GM12874 (cell line): ENCODE data around the gene KCNIP4.

Experiments
- TF ChIP-seq, protein P1 (sequence below): IDR thresholded peaks from 2 replicates; pipeline ENCODE4 v1.5.1; 2011; ENCODE audit warnings: low read depth, mild to moderate bottlenecking, control low read depth, low read length, moderate library complexity; ENCODE audit not compliant: insufficient read depth

Gene KCNIP4

DNA sequence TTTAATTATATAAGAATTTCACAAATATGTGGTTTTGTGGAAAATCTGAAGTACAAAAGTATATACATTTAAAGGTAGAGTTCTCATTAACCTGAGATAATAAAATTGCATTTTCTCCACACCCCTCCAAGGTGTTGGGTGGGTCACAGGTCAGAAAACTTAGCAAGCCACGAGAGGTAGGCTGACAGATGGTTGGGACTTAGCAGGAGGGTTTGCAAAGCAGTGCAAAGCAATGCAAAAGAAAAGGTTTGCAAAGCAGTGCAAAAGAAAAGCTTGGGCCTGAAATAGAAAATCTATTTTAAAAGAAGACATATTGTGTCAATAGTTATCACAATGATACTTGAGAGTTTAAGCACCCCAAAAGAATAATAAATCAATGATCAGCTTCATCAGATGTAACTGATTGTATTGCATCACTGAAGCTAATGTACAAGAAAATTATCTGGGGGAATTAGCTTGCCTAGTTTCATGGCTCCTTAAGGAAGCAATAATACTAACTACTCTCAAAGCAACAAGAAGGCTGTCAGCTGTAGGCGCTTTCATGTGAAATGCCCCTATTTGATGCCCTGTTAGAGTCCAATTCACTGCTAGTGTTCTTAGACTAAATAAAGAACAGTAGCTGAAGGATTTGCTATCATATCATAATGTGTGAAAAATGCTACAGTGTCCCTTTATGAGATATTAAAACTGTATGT, 319.5 kb downstream of the KCNIP4 start:
- TF ChIP-seq, protein P1, sequence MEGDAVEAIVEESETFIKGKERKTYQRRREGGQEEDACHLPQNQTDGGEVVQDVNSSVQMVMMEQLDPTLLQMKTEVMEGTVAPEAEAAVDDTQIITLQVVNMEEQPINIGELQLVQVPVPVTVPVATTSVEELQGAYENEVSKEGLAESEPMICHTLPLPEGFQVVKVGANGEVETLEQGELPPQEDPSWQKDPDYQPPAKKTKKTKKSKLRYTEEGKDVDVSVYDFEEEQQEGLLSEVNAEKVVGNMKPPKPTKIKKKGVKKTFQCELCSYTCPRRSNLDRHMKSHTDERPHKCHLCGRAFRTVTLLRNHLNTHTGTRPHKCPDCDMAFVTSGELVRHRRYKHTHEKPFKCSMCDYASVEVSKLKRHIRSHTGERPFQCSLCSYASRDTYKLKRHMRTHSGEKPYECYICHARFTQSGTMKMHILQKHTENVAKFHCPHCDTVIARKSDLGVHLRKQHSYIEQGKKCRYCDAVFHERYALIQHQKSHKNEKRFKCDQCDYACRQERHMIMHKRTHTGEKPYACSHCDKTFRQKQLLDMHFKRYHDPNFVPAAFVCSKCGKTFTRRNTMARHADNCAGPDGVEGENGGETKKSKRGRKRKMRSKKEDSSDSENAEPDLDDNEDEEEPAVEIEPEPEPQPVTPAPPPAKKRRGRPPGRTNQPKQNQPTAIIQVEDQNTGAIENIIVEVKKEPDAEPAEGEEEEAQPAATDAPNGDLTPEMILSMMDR: no peak

DNA sequence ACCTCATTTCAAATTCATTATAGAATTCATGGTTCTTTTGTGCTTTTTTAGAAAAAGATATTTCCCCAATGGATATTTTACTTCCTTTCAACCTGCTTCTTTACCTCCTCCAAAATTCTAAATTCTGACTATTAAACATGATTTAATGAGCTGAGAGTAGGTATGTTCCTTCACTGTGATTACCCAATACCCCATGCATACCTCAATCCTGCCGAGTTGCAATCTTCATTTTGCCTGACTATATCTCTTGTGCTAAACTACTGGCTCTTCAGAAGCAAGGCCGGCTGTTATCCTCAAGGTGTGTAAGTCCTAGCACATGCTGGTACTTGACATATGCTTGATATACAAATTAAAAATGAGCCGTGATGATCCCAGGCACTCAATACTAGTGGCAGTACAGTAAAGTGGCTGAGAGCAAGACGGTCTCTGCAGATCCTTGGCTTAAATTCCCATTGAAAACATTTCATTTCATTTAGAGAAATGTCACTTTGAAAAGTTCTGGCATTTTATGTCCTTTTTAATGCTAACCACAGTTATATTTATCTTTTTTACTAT, 320.4 kb downstream of the KCNIP4 start:
- TF ChIP-seq, protein P1: no peak

DNA sequence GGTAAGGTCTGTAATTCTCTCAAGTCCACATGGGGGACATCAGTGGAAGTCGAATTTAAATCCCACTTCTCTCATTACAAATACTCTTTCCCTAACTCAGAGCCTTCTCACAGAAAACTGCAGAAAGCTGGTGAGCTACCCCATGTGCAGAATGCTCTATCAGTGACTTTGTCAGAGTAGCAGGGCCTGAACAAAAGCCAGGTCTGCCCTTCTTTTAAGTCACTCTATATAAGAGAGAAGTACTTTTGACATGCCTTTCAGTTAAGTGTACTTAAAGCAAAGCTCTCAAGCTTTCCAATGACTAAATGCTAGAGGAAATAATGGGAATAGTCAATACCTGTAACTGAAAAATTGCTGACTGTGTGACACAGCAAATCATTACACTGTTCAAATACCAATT, 323.1 kb downstream of the KCNIP4 start:
- TF ChIP-seq, protein P1: no peak

DNA sequence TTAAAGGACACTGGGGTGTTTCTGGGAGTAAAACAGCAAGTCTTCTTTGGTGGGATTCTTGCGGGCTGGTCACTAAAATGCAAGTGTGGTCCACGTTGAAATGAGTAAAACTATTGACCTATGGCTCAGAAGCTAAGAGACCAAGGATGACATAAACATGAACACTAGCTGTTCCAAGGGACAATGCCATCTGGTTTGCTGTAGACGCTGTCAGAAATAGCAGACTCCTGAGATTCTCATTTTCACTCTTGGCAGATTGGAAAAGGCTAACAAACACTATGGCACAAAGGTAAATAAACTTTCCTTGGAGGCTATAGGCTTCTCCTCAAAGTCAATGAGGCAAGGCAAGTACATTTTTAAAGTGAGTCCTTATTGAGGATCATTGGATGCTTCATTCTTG, 343.6 kb downstream of the KCNIP4 start:
- TF ChIP-seq, protein P1: no peak

DNA sequence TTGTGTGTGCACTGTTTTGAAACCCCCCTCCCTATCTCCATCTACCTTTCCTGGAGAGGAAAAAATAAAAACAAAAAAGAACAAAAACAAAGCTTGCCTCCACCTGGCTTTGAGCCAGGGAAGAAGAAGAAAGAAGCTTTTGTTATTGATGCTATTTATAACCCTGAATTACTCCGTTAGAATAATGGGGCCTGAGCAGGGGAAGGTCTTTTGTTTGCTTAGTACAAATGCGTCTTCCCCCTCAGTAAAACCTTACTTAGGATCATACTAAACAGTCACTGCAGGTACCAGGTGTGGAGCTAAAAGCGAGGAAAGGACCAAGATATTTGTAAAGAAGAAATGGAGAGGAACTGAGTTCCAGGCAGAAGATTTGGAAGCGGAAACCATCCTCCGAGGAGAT, 352.1 kb downstream of the KCNIP4 start:
- TF ChIP-seq, protein P1: no peak

DNA sequence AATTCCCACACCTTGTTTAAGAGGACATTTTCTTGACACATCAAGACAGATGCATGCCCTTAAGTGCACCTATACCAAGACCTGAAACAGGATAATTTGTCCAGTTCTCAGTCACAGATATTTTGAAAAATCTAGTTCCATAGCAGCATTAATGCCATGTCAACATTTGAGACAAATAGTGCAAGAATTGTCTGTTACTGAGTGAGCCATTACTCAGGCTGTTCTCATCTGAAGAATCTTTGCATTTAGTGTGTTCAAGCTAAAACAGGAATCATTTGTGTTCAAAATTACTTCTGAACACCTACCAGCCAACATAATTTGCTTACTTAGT, 354.9 kb downstream of the KCNIP4 start:
- TF ChIP-seq, protein P1: no peak

DNA sequence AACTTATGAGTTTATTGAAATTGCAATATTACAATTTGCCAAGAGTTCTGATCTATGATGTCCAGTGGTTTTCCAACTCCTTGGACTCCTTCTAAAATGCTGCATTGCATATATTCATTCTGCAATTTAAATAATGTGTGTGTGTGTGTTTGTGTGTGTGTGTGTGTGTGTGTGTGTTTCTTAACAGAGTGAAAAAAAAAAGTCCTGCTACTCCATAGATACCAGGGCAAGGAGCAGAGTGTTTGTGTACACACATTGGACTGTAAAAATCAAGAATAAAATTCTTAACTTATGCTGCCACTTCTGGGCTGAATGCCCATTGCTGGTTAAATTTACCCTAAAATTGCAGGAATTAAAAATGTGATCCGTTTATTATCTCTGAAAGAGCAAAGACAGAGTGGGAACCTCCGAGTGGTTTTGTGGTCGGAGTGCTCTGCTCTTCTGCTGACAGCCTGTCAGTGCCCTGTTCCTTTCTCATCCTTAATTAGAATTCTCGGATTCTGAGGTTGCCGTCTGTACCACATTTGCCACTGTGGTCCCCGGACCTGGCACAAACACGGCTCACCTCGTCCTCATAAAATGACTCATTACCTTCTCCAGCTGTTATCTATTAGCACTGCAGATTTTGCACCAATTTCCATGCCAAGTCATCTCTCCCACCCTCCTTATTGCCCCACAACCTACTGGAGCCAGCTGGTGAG, 355.5 kb downstream of the KCNIP4 start:
- TF ChIP-seq, protein P1: no peak
